Fibroblast of pulmonary artery (primary cell): ENCODE measurements around the gene NUP50.

ENCODE experiments used
- DNase-seq: peaks from one replicate; pipeline ENCODE4 v3.0.0-alpha.2; 2010; ENCODE audit warnings: low read depth
- H3K4me3 ChIP-seq: replicated peaks from 2 replicates; pipeline ENCODE4 v1.5.1; 2011; ENCODE audit warnings: low read depth, mild to moderate bottlenecking, control low read depth, low read length, moderate library complexity
- CTCF ChIP-seq: IDR thresholded peaks from 2 replicates; pipeline ENCODE4 v1.5.1; 2011; ENCODE audit warnings: mild to moderate bottlenecking, control low read depth, low read length, inconsistent platforms; ENCODE audit errors: missing control alignments

NUP50 gene

GRCh38 chr22:45159652-45160462 is 3.9 kb upstream of the NUP50 start:
- DNase-seq, result peak; percentile 58
- peak; percentile 31 for TF ChIP-seq CTCF

GRCh38 chr22:45162531-45162930 is 1.2 kb upstream of the NUP50 start:
- H3K4me3 ChIP-seq, result peak overlapping the region; percentile 84
- DNase-seq, result no peak
- TF ChIP-seq CTCF, result no peak

More at GRCh38 chr22:45159652-45160462, 3.9 kb upstream of the NUP50 start:
- H3K4me3 ChIP-seq, result no peak overlapping the region

- peak; percentile 48 for DNase-seq
- peak overlapping the region; percentile 84 for H3K4me3 ChIP-seq
- no peak for TF ChIP-seq CTCF
Observed at GRCh38 chr22:45163099-45163450, 650 bp upstream of the NUP50 start.

- no peak for TF ChIP-seq CTCF
- H3K4me3 ChIP-seq, result peak overlapping the region; percentile 84
- DNase-seq, result peak; percentile 18
Observed at GRCh38 chr22:45164270-45165088, 754 bp downstream of the NUP50 start.

GRCh38 chr22:45166932-45167331 is 3.2 kb downstream of the NUP50 start:
- no peak for TF ChIP-seq CTCF
- H3K4me3 ChIP-seq, result no peak overlapping the region
- no peak for DNase-seq

- TF ChIP-seq CTCF, result no peak
- no peak overlapping the region for H3K4me3 ChIP-seq
- no peak for DNase-seq
Observed at GRCh38 chr22:45169591-45170466, 6.1 kb downstream of the NUP50 start.
